GM12872 (cell line): ENCODE data around the gene MRPS31.

Experiments
- TF ChIP-seq, protein P1 (sequence below): IDR thresholded peaks from 3 replicates; pipeline ENCODE4 v1.5.1; 2011; ENCODE audit warnings: low read depth, mild to moderate bottlenecking, low read length, moderate library complexity; ENCODE audit not compliant: insufficient read depth

The MRPS31 gene

DNA sequence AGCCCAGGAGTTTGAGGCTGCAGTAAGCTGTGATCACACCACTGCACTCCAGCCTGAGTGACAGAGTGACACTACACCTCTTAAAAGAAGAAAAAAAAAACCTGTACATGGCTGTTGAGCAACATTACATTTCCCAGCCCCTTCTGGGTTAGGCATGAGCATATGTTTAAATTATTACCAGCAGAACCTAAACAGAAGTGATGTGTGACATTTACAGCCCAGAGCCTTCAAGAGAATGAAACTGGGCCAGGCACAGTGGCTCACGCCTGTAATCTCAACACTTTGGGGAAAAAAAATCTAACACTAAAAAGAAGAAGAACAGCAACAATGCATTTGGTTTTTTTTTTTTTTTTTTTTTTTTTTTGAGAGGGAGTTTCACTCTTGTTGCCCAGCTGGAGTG is 38.3 kb downstream of the MRPS31 start:
- TF ChIP-seq, protein P1, sequence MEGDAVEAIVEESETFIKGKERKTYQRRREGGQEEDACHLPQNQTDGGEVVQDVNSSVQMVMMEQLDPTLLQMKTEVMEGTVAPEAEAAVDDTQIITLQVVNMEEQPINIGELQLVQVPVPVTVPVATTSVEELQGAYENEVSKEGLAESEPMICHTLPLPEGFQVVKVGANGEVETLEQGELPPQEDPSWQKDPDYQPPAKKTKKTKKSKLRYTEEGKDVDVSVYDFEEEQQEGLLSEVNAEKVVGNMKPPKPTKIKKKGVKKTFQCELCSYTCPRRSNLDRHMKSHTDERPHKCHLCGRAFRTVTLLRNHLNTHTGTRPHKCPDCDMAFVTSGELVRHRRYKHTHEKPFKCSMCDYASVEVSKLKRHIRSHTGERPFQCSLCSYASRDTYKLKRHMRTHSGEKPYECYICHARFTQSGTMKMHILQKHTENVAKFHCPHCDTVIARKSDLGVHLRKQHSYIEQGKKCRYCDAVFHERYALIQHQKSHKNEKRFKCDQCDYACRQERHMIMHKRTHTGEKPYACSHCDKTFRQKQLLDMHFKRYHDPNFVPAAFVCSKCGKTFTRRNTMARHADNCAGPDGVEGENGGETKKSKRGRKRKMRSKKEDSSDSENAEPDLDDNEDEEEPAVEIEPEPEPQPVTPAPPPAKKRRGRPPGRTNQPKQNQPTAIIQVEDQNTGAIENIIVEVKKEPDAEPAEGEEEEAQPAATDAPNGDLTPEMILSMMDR = no peak

DNA sequence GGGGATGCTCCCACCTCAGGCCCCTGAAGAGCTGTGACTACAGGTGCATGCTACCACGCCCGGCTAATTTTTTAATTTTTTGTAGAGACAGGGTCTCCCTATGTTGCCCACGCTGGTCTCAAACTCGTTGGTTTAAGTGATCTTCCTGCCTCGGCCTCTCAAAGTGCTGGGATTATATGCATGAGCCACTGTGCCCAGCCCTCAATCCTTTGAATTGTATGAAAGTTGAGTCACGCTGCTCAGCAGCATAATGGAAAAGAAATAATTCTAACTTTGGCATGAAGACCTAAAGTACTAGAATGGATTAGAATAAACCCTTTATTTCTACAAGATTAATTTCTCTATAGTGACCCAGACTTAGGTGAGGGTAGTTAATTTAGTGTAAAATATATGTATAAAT is 42.4 kb downstream of the MRPS31 start:
- TF ChIP-seq, protein P1 = no peak

DNA sequence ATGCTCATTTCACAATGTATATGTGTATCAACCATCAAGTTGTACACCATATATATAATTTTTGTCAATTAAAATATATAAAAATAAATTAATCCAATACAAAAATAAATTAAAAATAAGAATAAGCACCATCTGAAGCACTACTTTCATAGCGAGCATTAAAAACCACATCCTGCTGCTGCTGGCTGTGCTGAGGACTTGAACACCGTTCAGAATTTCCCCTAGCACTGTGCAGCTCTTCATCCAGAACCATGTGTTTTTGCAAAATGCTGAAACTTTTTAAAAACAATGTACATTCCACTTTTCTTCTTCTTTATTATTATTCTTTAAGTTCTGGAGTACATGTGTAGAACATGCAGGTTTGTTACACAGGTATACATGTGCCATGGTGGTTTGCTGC is 64.6 kb downstream of the MRPS31 start:
- TF ChIP-seq, protein P1 = no peak

DNA sequence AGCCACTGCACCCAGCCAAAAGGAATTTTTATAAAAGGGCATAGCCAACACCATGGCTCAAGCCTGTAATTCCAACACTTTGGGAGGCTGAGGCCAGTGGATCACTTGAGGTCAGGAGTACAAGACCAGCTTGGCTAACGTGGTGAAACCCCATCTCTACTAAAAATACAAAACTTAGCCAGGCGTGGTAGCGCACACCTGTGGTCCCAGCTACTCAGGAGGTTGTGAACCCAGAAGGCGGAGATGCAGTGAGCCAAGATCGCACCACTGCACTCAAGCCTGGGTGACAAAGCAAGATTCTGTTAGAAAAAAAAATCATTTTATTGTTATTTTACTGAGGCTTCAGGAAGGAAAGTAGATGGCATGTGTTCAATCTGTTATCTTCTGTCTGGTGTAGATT is 73.3 kb downstream of the MRPS31 start:
- TF ChIP-seq, protein P1 = no peak

DNA sequence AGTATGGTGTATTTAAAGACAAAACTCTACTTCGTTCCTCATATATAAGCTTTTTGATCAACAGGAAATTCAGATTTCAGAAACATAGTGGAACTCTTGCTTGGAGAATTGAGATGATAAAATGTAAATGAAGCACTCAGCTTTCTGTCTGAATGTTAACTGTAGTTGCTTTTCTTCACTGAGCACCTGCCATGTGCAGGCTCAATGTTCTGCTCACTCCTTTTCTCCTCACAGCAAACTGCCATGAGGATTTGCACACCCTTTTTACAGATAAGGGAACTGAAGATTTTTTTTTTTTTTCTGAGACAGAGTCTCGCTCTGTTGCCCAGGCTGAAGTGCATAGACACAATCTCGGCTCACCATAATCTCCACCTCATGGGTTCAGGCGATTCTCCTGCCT is 76.6 kb downstream of the MRPS31 start:
- TF ChIP-seq, protein P1 = no peak

DNA sequence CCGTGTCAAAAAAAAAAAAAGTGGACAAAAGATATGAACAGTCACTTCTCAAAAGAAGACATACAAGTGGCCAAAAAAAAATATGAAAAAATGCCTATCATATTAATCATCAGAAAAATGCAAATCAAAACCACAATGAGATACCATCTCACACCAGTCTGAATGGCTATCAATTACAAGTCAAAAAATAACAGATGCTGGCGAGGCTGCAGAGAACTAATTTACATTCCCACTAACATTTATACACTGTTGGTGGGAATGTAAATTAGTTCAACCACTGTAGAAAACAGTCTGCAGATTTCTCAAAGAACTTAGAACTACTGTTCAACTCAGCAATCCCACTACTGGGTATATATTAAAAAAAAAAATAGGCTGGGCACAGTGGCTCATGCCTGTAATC is 78.0 kb downstream of the MRPS31 start:
- TF ChIP-seq, protein P1 = no peak

DNA sequence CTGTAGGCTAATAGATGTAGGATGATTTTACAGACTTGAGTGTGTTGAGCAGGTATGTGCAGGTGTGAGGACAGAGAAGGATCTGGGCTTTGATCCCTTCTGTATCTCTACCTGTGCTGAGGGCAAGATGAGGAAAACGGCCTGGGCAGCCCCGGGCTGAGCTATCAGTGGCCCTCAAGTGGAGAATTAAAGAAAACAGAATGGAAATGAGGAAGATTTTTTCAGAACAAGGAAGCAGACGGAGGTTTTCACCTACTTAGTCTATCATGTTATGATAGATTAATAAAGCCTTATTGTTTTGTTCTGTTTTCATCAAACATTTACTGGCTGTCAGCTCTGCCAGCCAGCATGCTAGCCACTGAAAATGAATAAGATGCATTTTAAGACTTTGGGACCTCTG is 82.2 kb downstream of the MRPS31 start:
- TF ChIP-seq, protein P1 = no peak
